Neuron (in vitro differentiated cells): ENCODE data around the gene LRRC34.
A peak's percentile ranks its signal among the peaks of the same experiment; 100 is the strongest.

Source experiments
- H2AFZ ChIP-seq: one replicate; pipeline ENCODE4 v1.6.1; 2013; ENCODE audit warnings: low read depth, mild to moderate bottlenecking, inconsistent platforms, low read length, moderate library complexity
- H3K27me3 ChIP-seq: one replicate; pipeline ENCODE4 v1.6.1; 2013; ENCODE audit warnings: low read length; ENCODE audit not compliant: insufficient read depth
- H3K36me3 ChIP-seq: one replicate; pipeline ENCODE4 v1.6.1; 2013; ENCODE audit warnings: low read length; ENCODE audit not compliant: insufficient read depth
- H3K4me1 ChIP-seq: one replicate; pipeline ENCODE4 v1.6.1; 2013; ENCODE audit warnings: low read length; ENCODE audit not compliant: insufficient read depth
- H3K4me3 ChIP-seq: 2 replicates; pipeline ENCODE4 v1.5.1; 2013; ENCODE audit warnings: mild to moderate bottlenecking, low read length, moderate library complexity
- H3K9me3 ChIP-seq: one replicate; pipeline ENCODE4 v1.6.1; 2013; ENCODE audit warnings: low read length

The LRRC34 gene, protein sequence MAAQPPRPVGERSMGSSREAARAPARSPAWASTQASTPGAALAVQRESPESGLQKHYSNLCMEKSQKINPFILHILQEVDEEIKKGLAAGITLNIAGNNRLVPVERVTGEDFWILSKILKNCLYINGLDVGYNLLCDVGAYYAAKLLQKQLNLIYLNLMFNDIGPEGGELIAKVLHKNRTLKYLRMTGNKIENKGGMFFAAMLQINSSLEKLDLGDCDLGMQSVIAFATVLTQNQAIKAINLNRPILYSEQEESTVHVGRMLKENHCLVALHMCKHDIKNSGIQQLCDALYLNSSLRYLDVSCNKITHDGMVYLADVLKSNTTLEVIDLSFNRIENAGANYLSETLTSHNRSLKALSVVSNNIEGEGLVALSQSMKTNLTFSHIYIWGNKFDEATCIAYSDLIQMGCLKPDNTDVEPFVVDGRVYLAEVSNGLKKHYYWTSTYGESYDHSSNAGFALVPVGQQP

DNA sequence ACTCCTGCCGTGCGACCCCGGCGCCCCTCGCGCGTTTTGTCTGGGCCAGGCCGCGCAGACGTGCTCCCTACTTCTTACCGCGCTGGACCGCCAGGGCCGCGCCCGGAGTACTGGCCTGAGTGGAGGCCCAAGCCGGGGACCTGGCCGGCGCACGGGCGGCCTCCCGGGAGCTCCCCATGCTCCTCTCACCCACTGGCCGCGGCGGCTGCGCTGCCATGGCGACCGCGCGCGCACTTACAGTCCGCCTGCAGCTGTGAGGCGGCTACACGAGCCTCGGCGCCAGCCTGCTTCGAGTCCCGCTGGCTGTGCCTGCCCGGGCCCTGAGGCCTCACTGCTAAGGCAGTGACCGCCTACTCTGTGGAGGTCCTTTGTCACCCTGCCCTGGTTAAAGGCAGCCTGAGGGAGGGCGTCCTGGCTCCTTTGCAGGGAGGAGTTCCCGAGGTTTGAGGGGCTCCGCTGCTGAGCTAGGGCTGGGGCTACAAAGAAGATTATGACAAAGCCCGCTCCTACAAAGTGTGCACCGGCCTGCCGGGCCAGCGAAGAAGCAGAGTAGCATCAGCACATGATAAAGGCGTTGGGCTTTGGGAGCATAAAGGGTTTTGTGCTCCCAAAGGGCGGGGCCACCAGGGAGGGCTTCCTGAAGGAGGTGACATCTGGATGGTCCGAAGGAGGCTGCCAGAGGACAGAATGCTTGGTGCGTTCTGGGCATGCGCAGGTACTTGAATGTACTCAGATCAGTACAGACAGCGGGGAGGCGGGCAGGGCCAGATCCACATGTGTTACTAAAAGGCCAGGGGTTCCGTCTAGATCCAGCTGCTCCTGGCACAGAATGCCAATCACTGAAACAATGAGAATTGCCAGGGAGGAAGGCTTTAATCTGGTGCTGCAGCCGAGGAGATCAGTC, at the start of gene LRRC34, which contains the start of gene LRRIQ4:
TSS of gene LRRC34 (minus strand) at position 573 of the 904 bp plus-strand sequence. CDS start at position 217, 356 bp downstream.
TSS of gene LRRIQ4 (plus strand) at position 539 of the 904 bp plus-strand sequence. CDS start 9,052 bp downstream, outside the sequence.
- no peaks in the 10 kb centered on the region for H3K27me3 ChIP-seq
- peak within 1 kb of the TSS; percentile 8 for H3K4me3 ChIP-seq
- no peak within 1 kb of the TSS for H2AFZ ChIP-seq
- H3K9me3 ChIP-seq, result no peaks in the 10 kb centered on the region
- H3K36me3 ChIP-seq, result no peaks in the 10 kb centered on the region
- no peaks in the 10 kb centered on the region for H3K4me1 ChIP-seq

DNA sequence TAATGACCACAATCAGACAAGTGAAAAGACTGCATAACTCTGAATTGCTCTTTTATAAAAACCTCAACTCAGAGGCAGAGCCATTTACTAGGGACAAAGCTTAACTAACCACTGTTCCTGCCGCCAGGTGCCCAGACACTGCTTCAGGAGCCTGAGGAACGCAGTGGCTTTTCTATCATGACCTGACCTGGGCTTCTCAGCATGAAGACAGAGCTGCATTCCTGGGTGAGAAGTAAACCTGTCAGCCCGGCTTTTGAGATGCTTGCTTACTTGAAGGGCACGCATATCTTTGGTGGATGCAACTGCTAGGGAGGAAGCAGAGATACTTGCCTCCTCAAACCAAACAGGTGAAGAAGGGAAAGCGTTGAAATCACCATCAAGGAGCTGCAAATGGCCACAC, 49.2 kb upstream of the LRRC34 start:
- Histone ChIP-seq H3K36me3 (no peaks in the 10 kb centered on the region), H3K4me1 (no peaks in the 10 kb centered on the region), H3K4me3 (no peak overlapping the region), H3K9me3 (no peaks in the 10 kb centered on the region), H2AFZ (no peak overlapping the region), H3K27me3 (no peaks in the 10 kb centered on the region)

DNA sequence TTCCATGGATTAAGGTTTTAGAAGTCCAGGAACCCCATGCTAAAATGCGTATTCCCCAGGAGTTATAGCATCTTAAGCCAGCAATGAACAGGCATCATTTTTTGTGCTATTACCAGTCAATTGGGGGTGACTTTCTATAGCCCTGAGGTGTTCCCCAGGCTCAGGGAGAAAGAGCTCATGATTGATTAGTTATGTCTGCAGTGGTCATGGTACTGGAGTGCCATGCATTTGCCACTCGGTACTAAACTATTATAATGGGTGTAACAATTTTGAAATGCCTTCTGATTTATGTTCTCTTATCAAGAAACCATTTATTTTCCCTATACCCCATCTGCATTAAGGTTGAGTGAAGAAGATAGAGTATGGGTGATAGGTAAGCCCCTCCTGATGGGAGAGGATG, 45.1 kb upstream of the LRRC34 start:
- Histone ChIP-seq H3K36me3 (no peaks in the 10 kb centered on the region), H2AFZ (no peak overlapping the region), H3K27me3 (no peaks in the 10 kb centered on the region), H3K9me3 (no peaks in the 10 kb centered on the region), H3K4me3 (no peak overlapping the region), H3K4me1 (no peaks in the 10 kb centered on the region)

DNA sequence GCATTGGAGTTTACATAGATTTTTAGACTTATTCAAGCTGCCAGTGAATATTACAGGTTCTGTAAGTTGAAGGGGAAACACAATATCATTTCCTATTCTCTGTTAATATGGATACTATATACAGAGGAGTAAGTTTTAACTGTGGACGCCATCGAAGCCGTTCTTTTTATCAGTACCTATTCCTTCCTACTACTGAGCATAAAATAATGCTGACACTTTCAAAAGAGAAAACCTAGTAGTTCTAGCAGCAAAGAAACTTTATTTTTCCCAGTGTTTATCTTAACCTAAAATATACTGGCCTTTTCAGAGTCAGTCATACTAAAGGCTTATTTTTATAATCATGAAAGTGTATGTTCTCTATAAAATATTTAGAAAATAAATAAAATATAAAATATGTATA, 42.8 kb upstream of the LRRC34 start:
- no peak overlapping the region for H2AFZ ChIP-seq
- no peaks in the 10 kb centered on the region for H3K4me1 ChIP-seq
- H3K9me3 ChIP-seq, result no peaks in the 10 kb centered on the region
- no peaks in the 10 kb centered on the region for H3K27me3 ChIP-seq
- no peak overlapping the region for H3K4me3 ChIP-seq
- no peaks in the 10 kb centered on the region for H3K36me3 ChIP-seq

DNA sequence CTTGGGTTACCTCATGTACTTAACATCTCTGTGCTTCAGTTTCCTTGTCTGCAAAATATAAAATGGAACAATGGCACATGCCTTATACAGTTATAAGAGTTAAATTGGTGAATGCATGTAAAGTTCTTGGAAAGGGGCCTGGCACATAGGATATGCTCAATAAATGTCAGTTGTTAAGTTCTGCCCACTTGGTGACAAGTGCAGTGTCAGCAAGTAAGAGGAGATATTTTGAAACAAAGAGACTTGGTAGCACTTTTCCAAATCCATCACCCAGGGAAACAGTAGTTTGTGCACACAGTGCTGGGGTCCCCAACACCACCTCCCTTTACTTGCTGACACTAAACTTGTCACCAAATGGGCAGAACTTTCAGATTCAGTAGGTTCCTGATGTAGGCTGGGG, 37.9 kb upstream of the LRRC34 start:
- no peaks in the 10 kb centered on the region for H3K27me3 ChIP-seq
- no peaks in the 10 kb centered on the region for H3K4me1 ChIP-seq
- no peaks in the 10 kb centered on the region for H3K36me3 ChIP-seq

DNA sequence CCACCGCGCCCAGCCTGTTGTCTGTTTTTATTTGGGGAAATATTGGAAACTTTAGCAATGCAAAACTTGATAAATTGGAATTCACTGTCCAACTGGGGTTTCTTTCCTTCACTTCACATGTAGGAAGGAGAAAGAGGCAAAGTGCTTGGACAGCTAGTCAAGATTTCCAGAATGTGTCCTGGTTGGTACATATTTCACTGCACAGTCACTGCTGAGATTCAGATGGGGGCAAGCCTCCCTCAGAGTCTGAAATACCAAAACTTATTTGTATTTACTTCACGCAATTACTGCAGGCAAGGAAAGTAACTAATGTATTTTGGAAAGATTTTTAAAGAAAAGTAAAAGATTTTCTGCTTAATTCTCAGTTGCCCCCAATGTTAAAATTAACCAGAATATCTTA, 36.0 kb upstream of the LRRC34 start:
- Histone ChIP-seq H3K4me1 (no peaks in the 10 kb centered on the region), H3K9me3 (no peaks in the 10 kb centered on the region), H3K4me3 (no peak overlapping the region), H3K27me3 (no peaks in the 10 kb centered on the region), H2AFZ (no peak overlapping the region), H3K36me3 (no peaks in the 10 kb centered on the region)

More for the DNA sequence above, 37.9 kb upstream of the LRRC34 start:
- no peak overlapping the region for H2AFZ ChIP-seq
- no peak overlapping the region for H3K4me3 ChIP-seq
- H3K9me3 ChIP-seq, result no peaks in the 10 kb centered on the region

DNA sequence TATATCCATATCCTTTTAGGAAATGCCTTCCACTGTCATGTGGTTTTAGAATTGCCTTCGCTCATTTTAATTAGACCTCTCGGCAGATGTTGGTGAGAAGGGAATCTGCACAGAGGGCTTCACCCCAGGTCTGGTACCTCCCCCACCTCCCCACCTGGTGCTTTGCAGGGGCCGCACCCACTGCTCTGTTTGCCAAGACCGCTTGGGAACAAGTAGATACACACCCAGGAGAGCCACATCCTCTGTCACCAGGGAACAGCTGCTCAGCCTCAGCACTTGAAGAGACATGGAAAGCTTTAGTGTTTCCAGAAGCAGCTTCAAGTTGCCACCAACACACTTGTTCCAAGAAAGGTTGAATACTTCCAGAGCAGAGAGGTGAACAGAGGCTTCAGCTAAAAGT, 35.2 kb upstream of the LRRC34 start:
- Histone ChIP-seq H3K27me3 (no peaks in the 10 kb centered on the region), H3K36me3 (no peaks in the 10 kb centered on the region), H3K9me3 (no peaks in the 10 kb centered on the region), H2AFZ (no peak overlapping the region), H3K4me3 (no peak overlapping the region), H3K4me1 (no peaks in the 10 kb centered on the region)

DNA sequence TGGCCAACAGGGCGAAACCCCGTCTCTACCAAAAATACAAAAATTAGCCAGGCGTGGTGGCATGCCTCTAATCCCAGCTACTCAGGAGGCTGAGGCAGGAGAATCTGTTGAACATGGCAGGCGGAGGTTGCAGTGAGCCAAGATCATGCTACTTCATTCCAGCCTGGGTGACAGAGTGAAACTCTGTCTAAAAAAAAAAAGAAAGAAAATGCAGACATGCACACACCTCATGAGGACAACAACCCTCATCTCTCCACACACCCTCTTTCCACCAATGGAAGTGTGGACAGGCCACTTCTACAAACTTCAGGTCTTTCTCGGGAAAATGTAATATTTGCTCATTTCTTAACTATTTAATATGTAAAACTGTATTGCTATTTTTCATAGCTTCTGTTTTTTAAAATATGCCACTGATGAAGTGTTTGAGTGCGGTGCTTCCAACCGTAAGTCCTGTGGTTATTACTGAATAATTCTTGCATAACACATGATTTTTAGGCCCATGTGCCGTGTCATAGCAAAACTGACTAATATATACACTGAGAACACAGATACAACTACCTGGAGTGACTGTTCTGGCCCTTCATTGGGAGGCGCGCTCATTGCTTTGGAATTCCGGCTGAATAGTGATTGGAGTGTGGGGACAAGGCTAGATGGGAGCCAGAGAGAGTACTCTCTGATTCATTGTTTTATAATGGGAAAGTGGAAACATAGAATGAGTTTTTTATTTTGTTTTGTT, 33.9 kb upstream of the LRRC34 start:
- Histone ChIP-seq H3K36me3 (no peaks in the 10 kb centered on the region), H3K27me3 (no peaks in the 10 kb centered on the region), H3K4me1 (no peaks in the 10 kb centered on the region), H3K9me3 (no peaks in the 10 kb centered on the region), H2AFZ (no peak overlapping the region), H3K4me3 (no peak overlapping the region)

DNA sequence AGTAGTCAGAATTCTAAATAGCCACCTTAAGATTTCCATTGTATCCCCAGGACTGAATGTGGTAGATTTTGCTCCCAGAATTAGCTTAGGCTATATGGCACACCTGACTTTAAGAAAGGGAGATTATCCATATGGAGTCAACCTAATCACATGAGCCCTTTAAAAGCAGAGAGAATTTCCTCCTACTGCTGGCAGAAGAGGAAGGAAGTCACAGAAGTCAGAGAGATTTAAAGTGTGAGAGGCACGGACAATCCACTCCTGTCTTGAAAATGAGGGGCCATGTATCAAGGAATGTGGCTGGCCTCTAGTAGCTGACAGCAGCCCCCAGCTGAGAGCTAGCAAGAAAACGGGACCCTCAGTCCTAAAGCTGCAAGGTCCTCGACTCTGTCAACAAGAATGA, 30.3 kb upstream of the LRRC34 start:
- no peaks in the 10 kb centered on the region for H3K36me3 ChIP-seq

DNA sequence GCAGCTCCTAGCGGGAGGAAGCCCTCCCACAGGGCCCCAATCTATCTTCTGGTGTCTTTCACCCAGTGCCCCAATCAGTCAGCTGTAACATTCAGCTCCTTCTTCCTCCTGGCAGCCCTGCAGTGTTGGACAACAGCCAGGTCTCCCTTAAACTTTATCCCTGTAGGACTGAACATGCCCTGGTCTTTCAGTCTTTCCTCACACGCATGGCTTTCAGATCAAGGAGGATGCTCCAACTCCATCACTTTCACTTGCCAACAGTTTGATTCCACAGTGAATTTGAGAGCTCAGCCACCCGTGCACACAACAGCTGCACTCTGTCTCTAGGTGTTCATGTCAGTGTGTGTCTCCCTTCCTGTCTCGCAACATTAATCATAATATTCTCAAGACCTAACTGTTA, 28.5 kb upstream of the LRRC34 start:
- Histone ChIP-seq H3K36me3 (no peaks in the 10 kb centered on the region), H3K4me1 (no peaks in the 10 kb centered on the region), H3K4me3 (no peak overlapping the region), H3K27me3 (no peaks in the 10 kb centered on the region), H2AFZ (no peak overlapping the region), H3K9me3 (no peaks in the 10 kb centered on the region)

More for the DNA sequence above, 30.3 kb upstream of the LRRC34 start:
- H2AFZ ChIP-seq, result no peak overlapping the region
- H3K4me1 ChIP-seq, result no peaks in the 10 kb centered on the region
- H3K27me3 ChIP-seq, result no peaks in the 10 kb centered on the region
- H3K4me3 ChIP-seq, result no peak overlapping the region
- no peaks in the 10 kb centered on the region for H3K9me3 ChIP-seq

DNA sequence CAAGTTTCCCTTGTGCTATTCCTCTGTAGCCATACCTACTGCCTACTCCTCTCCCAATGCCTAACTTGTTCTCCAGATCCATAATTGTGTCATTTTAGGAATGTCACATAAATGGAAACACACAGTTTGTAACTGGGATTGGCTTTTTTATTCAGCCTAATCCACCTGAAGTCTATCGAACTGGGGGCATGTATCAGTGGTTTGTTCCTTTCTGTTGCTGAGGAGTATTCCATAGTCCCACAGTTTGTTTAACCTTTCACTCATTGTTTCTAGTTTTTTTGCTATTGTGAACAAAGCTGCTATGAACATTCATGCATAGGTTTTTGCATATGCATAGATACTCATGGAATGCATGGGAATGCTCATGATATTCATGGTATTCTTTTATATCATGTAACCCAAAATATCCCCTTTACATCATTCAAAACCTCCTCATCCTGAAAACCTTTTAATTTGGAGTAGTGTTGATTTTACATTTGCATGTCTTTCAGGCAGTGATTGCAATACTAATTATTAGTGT, 25.9 kb upstream of the LRRC34 start:
- no peaks in the 10 kb centered on the region for H3K4me1 ChIP-seq
- H3K27me3 ChIP-seq, result no peaks in the 10 kb centered on the region
- no peak overlapping the region for H3K4me3 ChIP-seq
- no peaks in the 10 kb centered on the region for H3K36me3 ChIP-seq
- H2AFZ ChIP-seq, result no peak overlapping the region
- H3K9me3 ChIP-seq, result no peaks in the 10 kb centered on the region

DNA sequence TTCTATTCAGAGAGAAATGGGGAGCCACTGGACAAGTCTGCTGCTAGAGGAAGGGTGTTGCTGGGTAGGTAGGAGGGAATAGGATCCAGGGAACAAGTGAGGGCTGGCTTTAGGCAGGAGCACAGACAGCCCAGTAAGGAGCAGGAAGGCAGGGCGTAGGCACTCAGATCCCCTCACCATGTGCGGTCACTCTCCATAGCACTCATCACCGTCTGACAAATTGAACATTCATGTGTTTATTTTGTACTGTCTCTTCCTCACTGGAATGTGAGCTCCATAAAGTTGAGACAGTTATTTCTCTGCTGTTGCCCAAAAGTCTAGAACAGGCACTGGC, 24.2 kb upstream of the LRRC34 start:
- no peaks in the 10 kb centered on the region for H3K27me3 ChIP-seq
- H3K9me3 ChIP-seq, result no peaks in the 10 kb centered on the region
- H2AFZ ChIP-seq, result peak overlapping the region; percentile 13
- no peak overlapping the region for H3K4me3 ChIP-seq
- H3K4me1 ChIP-seq, result no peaks in the 10 kb centered on the region
- H3K36me3 ChIP-seq, result no peaks in the 10 kb centered on the region
